Common myeloid progenitor, CD34-positive (primary cell): ENCODE measurements around the gene CLIP2.
A peak's percentile ranks its signal among the peaks of the same experiment; 100 is the strongest.

Source experiments
- CTCF ChIA-PET: fragments of 350-600 bp; sonication (Branson Sonifier 250); formaldehyde crosslinking; loops from one replicate; lab custom pipeline; 2021; ENCODE audit warnings: antibody characterized with exemption; lab: Charles Lee
- POLR2A ChIA-PET: fragments of 350-600 bp; sonication (Branson Sonifier 250); formaldehyde crosslinking; loops from one replicate; lab custom pipeline; 2021; ENCODE audit warnings: antibody characterized with exemption; lab: Charles Lee
- DNase-seq, 3 donors: peaks; one replicate each; pipeline versions ENCODE4 v3.0.0 to v3.0.0-alpha.2; 2013
- H3K27ac ChIP-seq, 2 experiments: 1 replicate in 1 of 2; 2 replicates in 1 of 2; pipeline ENCODE4 v1.7.0; 2013; ENCODE audit warnings: inconsistent platforms in 2 of 2, low read length in 2 of 2, mild to moderate bottlenecking in 2 of 2, low read depth in 1 of 2, moderate library complexity in 1 of 2; ENCODE audit not compliant: severe bottlenecking in 2 of 2, insufficient read depth in 1 of 2, poor library complexity in 1 of 2
- H3K27me3 ChIP-seq, 5 experiments: replicated peaks in 2 of 5; 1 replicate in 3 of 5; 2 replicates in 2 of 5; pipeline versions ENCODE4 v1.6.1 to v1.7.0; 2013; ENCODE audit warnings: low read length in 4 of 5, mild to moderate bottlenecking in 2 of 5, moderate library complexity in 2 of 5, inconsistent platforms in 1 of 5; ENCODE audit not compliant: insufficient read depth in 5 of 5, control insufficient read depth in 4 of 5
- H3K36me3 ChIP-seq, 4 experiments: 1 replicate in 2 of 4; 2 replicates in 2 of 4; pipeline versions ENCODE4 v1.6.1 to v1.7.0; 2013; ENCODE audit warnings: low read length in 3 of 4, control low read depth in 1 of 4, mild to moderate bottlenecking in 1 of 4; ENCODE audit not compliant: control insufficient read depth in 4 of 4, insufficient read depth in 4 of 4
- H3K4me1 ChIP-seq, 4 experiments: 1 replicate in 3 of 4; 2 replicates in 1 of 4; pipeline versions ENCODE4 v1.6.1 to v1.7.1; 2013; ENCODE audit warnings: low read length in 3 of 4, mild to moderate bottlenecking in 3 of 4, control low read depth in 1 of 4, inconsistent platforms in 1 of 4, moderate library complexity in 1 of 4; ENCODE audit not compliant: control insufficient read depth in 4 of 4, insufficient read depth in 4 of 4; ENCODE audit errors: control extremely low read depth in 1 of 4
- H3K4me3 ChIP-seq, 7 experiments: 1 replicate in 4 of 7; 2 replicates in 3 of 7; pipeline versions ENCODE4 v1.5.1 to v1.7.0; 2013; ENCODE audit warnings: mild to moderate bottlenecking in 7 of 7, low read length in 6 of 7, moderate library complexity in 6 of 7, inconsistent platforms in 2 of 7, low read depth in 2 of 7, control low read depth in 1 of 7; ENCODE audit not compliant: insufficient read depth in 4 of 7, control insufficient read depth in 1 of 7; ENCODE audit errors: extremely low read depth in 1 of 7
- H3K9me3 ChIP-seq, 5 experiments: 1 replicate in 4 of 5; 2 replicates in 1 of 5; pipeline versions ENCODE4 v1.6.1 to v1.7.1; 2013; ENCODE audit warnings: low read length in 4 of 5, mild to moderate bottlenecking in 2 of 5, inconsistent platforms in 1 of 5, low read depth in 1 of 5, moderate library complexity in 1 of 5; ENCODE audit not compliant: control insufficient read depth in 4 of 5, insufficient read depth in 2 of 5; ENCODE audit errors: control extremely low read depth in 1 of 5
- WGBS: methylation state at CpG from one replicate; pipeline ENCODE4 v1.1.5; 2013; ENCODE audit not compliant: insufficient coverage; 5-methylcytosine and 5-hydroxymethylcytosine counted together

CLIP2 gene

DNA sequence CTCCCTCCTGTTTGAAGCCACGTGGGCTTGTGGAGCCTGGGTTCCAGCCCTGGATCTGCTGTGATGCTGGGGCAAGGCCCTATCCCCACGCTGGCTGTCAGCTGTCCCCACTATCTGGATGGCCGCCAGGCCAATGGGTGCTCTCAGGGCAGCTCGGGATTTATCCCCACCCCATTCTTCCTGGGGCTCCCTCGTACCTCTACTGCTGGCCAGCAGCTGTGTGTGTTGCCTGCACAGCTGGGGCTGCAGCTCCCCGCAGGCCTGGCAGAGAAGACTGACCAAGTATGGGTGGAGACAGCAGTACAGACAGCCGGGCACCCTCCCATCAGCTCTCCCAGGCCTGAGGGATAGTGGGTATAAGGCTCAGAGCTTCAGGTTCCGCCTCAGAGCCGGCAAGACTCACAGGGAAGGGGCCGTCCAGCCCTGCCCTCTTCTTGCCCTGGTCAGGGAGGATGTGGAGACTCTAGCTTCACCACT, 13.6 kb downstream of the CLIP2 start:
- CTCF ChIA-PET: interaction anchor here (0.7 to 1.7 kb wide), 2 partner anchors 14 to 98 kb away, joined by 3 to 4 read pairs; no protein-coding TSS in a partner anchor
- DNase-seq: no peak
- 86% methylated on average over 4 of the region's 10 CpGs for WGBS

DNA sequence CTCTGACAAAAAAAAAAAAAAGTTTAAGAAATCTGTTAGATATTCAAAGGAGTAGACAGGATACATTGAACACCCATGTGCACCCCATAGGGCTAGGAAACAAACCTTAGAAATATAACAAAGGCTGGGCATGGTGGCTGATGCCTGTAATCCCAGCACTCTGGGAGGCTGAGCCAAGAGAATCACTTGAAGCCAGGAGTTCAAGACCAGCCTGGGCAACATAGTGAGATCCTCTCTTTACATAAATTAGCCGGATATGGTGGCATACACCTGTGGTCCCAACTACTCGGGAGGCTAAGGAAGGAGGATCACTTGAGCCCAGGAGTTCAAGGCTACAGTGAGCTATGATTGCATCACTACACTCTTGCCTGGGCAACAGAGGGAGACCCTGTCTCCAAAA, 15.3 kb downstream of the CLIP2 start:
- H3K36me3 ChIP-seq: peaks cover 0 to 4% (median 0%) of the 10 kb centered on the region in 4 experiments
- CTCF ChIA-PET: interaction anchor here (1.6 kb wide), 1 partner anchor 11 kb away, joined by 4 read pairs; no protein-coding TSS in a partner anchor
- no peaks in the 10 kb centered on the region for H3K9me3 ChIP-seq
- peaks cover 0 to 28% (median 23%) of the 10 kb centered on the region in 4 experiments for H3K4me1 ChIP-seq
- no peaks in the 10 kb centered on the region for H3K27me3 ChIP-seq
- POLR2A ChIA-PET: no interaction called here
- H3K27ac ChIP-seq: no peak overlapping the region
- H3K4me3 ChIP-seq: no peak overlapping the region
- no peak for DNase-seq
- 100% methylated on average over 2 of the region's 2 CpGs for WGBS

More for the DNA sequence above, 13.6 kb downstream of the CLIP2 start:
- Histone ChIP-seq H3K4me3 (no peak overlapping the region), H3K27ac (no peak overlapping the region), H3K4me1 (peaks cover 0 to 33% (median 28%) of the 10 kb centered on the region in 4 experiments), H3K36me3 (no peaks in the 10 kb centered on the region), H3K9me3 (no peaks in the 10 kb centered on the region), H3K27me3 (no peaks in the 10 kb centered on the region)
- POLR2A ChIA-PET: no interaction called here

DNA sequence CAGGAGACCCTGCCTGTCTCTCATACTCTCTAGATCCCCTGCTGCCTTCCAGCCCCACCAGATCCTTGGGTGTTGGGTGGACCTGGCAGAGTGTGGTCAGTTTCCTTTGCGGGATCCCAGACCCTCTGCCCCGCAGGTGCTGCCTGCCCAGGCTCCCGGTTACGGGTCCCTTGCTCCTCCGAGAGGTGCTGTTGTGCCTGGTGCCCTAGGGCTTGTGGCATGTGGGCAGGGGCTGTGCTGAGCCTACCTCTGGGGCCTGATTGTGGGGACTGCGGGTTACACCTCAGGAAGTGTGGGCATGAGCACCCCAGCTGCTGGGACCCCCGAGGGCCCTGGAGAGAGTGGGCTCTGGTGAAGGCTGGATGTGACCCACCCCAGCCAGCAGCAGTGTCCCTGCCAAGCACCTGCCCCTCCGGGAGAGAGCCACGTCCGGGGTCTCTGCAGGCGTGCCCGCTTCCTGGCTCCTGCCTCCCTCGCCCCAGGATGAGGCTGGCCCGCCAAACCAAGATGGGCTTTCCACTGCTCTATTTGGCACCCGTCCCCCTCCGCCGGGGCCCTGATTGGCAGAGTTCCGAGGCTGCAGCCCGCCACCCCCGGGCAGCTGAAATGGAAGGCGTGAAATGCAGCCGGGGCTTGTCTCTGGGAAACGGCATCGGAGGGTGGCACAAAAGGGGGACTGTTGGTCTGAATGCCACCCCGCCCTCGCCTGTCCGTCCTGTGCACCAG, 17.0 kb downstream of the CLIP2 start:
- H3K36me3 ChIP-seq: peaks cover 0 to 4% (median 0%) of the 10 kb centered on the region in 4 experiments
- H3K27ac ChIP-seq: no peak overlapping the region
- peaks cover 0 to 28% (median 25%) of the 10 kb centered on the region in 4 experiments for H3K4me1 ChIP-seq
- ChIA-PET CTCF (interaction anchor here (1.0 kb wide), 1 partner anchor 11 kb away, joined by 3 read pairs; no protein-coding TSS in a partner anchor), POLR2A (no interaction called here)
- H3K27me3 ChIP-seq: no peaks in the 10 kb centered on the region
- H3K9me3 ChIP-seq: no peaks in the 10 kb centered on the region
- H3K4me3 ChIP-seq: peak overlapping the region in 3 of 7 experiments; percentile 36 to 53 (median 49)
- 11% methylated on average over 19 of the region's 27 CpGs for whole genome bisulfite sequencing
- DNase-seq: peak; percentile 34 to 91 (median 86)

DNA sequence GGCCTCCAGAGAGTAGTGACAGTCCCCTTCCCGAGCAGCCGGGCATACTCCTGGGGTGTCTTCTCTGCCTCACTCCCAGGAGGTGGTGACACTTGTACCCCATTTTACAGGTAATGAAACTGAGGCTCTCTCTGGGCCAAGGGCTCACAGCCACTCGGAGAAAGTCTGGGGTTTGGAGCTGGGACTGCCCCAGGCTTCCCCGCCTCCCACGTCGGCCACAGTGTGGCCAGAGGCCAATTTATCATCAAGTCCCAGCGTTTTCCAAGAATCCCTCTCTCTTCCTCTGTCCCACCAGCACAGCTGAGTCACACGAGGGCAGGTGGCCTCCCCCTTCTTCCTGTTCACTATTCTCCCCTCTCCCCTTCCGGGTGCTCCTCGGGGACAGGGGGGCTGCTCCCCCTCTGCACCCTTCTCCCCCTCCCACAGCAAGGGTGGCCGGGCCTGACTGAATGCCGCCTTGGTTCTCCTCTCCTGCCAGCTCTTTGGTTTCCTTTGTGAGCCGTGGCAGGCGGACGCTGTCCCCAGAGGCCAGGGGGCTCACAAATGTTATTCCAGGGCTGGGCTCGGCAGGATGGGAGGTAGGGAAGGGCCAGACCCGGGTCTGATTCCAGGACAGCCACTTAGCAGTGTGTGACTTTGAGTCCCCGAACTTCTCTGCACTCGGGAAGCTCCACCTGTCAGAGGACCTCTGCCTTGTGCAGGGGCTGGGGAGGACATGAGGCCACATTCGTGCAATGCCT, 17.7 kb downstream of the CLIP2 start:
- Histone ChIP-seq H3K36me3 (peaks cover 0 to 4% (median 0%) of the 10 kb centered on the region in 4 experiments), H3K9me3 (no peaks in the 10 kb centered on the region), H3K27me3 (no peaks in the 10 kb centered on the region), H3K4me1 (peaks cover 0 to 33% (median 25%) of the 10 kb centered on the region in 4 experiments), H3K27ac (no peak overlapping the region), H3K4me3 (peak overlapping the region in 3 of 7 experiments; percentile 36 to 53 (median 49))
- CTCF ChIA-PET: interaction anchor here (1.0 to 1.4 kb wide), 3 partner anchors 10 to 100 kb away, joined by 3 to 4 read pairs (median 3); no protein-coding TSS in a partner anchor
- peak; percentile 25 to 69 (median 51) for DNase-seq
- 5% methylated on average over 16 of the region's 20 CpGs for WGBS
- POLR2A ChIA-PET: no interaction called here

DNA sequence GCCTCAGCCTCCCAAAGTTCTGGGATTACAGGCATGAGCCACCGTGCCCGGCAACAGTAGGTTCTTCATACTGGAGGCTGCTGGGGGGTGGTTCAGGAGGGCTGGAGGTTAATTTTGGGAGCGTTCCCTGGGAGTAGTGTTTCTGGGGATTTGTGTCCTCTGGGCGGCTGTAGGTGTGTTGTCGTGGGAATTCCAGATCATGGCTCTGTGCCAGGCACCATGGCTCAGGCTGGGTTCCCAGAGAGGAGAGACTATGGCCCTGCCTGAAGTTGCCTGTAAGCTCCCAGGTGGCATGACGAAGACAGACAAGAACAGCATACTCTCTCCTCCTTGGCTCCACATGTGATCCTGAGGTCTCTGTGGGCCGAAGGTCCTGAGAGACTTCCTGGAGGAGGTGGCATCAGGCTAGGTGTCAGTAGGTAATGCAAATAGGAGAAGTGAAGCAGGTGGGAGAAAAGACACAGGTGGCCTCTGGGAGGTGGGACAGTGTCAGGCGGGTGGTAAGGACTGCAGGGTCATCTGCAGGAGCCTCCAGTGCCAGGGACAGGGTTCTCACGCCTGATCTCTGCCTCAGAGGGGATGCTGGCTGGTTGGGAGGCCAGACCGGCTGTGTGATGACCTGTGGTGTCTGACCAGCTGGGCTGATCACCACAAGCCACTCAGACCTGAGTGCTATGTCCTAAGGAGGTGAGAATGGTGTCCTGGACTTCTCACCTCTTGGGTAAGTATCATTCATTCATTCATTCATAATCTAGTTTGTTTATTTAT, 18.7 kb downstream of the CLIP2 start:
- no peak for DNase-seq
- H3K4me3 ChIP-seq: no peak overlapping the region
- 87% methylated on average over 8 of the region's 10 CpGs for WGBS
- H3K4me1 ChIP-seq: peaks cover 0 to 42% (median 30%) of the 10 kb centered on the region in 4 experiments
- H3K36me3 ChIP-seq: peaks cover 0 to 4% (median 0%) of the 10 kb centered on the region in 4 experiments
- no peaks in the 10 kb centered on the region for H3K27me3 ChIP-seq
- no peaks in the 10 kb centered on the region for H3K9me3 ChIP-seq
- CTCF ChIA-PET: interaction anchor here (1.0 to 1.4 kb wide), 2 partner anchors 9 to 101 kb away, joined by 3 to 4 read pairs; no protein-coding TSS in a partner anchor
- POLR2A ChIA-PET: no interaction called here
- no peak overlapping the region for H3K27ac ChIP-seq

DNA sequence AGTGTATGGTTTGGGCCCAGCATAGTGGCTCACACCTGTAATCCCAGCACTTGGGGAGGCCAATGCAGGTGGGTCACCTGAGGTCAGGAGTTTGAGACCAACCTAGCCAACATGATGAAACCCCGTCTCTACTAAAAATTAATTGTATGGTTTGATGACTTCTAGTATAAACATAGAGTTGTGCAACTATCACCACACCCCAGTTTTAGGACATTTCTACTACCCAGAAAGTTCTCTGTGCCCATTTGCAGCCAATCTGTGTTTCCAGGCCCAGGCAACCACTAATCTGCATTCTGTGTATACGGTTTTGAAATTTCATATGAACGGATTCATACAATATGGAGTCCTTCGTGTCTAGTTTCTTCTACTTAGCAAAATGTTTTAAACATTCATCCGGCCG, 20.0 kb downstream of the CLIP2 start:
- no peak for DNase-seq
- H3K27me3 ChIP-seq: no peaks in the 10 kb centered on the region
- H3K27ac ChIP-seq: no peak overlapping the region
- no peak overlapping the region for H3K4me3 ChIP-seq
- ChIA-PET CTCF (no interaction called here), POLR2A (no interaction called here)
- peaks cover 0 to 4% (median 0%) of the 10 kb centered on the region in 4 experiments for H3K36me3 ChIP-seq
- H3K4me1 ChIP-seq: peaks cover 0 to 40% (median 30%) of the 10 kb centered on the region in 4 experiments
- H3K9me3 ChIP-seq: no peaks in the 10 kb centered on the region
- 89% methylated on average over 2 of the region's 6 CpGs for WGBS
